Gastrocnemius medialis (tissue), 4 donors: ENCODE data around the gene ANO10. TPM values are rescaled to one million over a fixed set of nuclear protein-coding genes. Genes with fewer than 3 reads are reported as not detected.
A peak's percentile ranks its signal among the peaks of the same experiment; 100 is the strongest.

Experiments
- ATAC-seq, 2 donors: fragments of 150-250 bp; one replicate each; pipeline ENCODE4 v1.9.1; 2016
- DNase-seq, 2 donors: peaks; one replicate each; pipeline ENCODE4 v3.0.0-alpha.2; 2019
- H3K27ac ChIP-seq, 4 donors: fragments of 200-600 bp; sonication (generic); 1 replicate in 1 of 4; 2 replicates in 3 of 4; pipeline ENCODE4 v1.5.1; 2016 to 2018; ENCODE audit warnings: mild to moderate bottlenecking in 2 of 4, moderate library complexity in 1 of 4
- H3K27me3 ChIP-seq, 3 donors: fragments of 200-600 bp; sonication (generic) in 2 of 3; 1 replicate in 1 of 3; 2 replicates in 2 of 3; pipeline versions ENCODE4 v1.5.1 to v1.6.0; 2016 to 2019; ENCODE audit warnings: mild to moderate bottlenecking in 1 of 3, moderate library complexity in 1 of 3
- H3K36me3 ChIP-seq, 2 donors: fragments of 200-600 bp; sonication (generic) in 1 of 2; one replicate each; pipeline ENCODE4 v1.5.1; 2017 to 2018
- H3K4me1 ChIP-seq, 2 donors: fragments of 200-600 bp; sonication (generic) in 1 of 2; one replicate each; pipeline ENCODE4 v1.5.1; 2016 to 2017; ENCODE audit warnings: mild to moderate bottlenecking in 2 of 2
- H3K4me3 ChIP-seq, 4 donors: fragments of 200-600 bp; sonication (generic) in 3 of 4; 1 replicate in 1 of 4; 2 replicates in 3 of 4; pipeline ENCODE4 v1.5.1; 2016 to 2019; ENCODE audit warnings: mild to moderate bottlenecking in 2 of 4
- H3K9me3 ChIP-seq, 3 donors: fragments of 200-600 bp; sonication (generic) in 2 of 3; 1 replicate in 1 of 3; 2 replicates in 2 of 3; pipeline ENCODE4 v1.5.1; 2016 to 2019
- CTCF ChIP-seq, 5 experiments: fragments of 450-650 bp in 3 of 5; fragments of 200-600 bp in 2 of 5; sonication (generic) in 2 of 5; IDR thresholded peaks in 4 of 5; conservative IDR thresholded peaks in 1 of 5; 1 replicate in 4 of 5; 2 replicates in 1 of 5; pipeline ENCODE4 v1.5.1; 2016 to 2019; ENCODE audit warnings: antibody characterized with exemption in 5 of 5, mild to moderate bottlenecking in 3 of 5, moderate library complexity in 3 of 5
- POLR2A ChIP-seq, 2 donors: fragments of 450-650 bp; IDR thresholded peaks; one replicate each; pipeline ENCODE4 v1.6.1; 2017; ENCODE audit warnings: antibody characterized with exemption in 2 of 2, mild to moderate bottlenecking in 2 of 2, moderate library complexity in 2 of 2
- in situ Hi-C, 4 donors: fragments of 200-750 bp; cut with MboI; loops; one replicate each; pipeline versions ENCODE4 v1.15.0 to v1.8.0; 2017; ENCODE audit warnings: low sequenced_read_pairs in 4 of 4
- intact Hi-C: fragments of 100-400 bp; cut with DNase I; formaldehyde crosslinking; loops from one replicate; pipeline ENCODE4 v1.15.1; 2023; ENCODE audit warnings: low total_unique reads
- total RNA-seq, 4 donors: library from RNA; depleted of rRNA; stranded (reverse); fragments of >200 nt; gene quantifications; one replicate each; pipeline versions ENCODE4 v1.1.0 to v1.2.3, GENCODE V29; 2016

ANO10 gene
- total RNA-seq, 4 donors from 2014 or later: 6.9 to 8.1 (median 7.8) TPM

GRCh38 chr3:43413676-43414368, 208.0 kb downstream of the ANO10 start:
- no peak for TF ChIP-seq CTCF (IDR thresholded peaks at IDR 0.05 in 4 of 5, conservative IDR thresholded peaks at IDR 0.05 in 1 of 5)
- TF ChIP-seq POLR2A (IDR thresholded peaks at IDR 0.05): no peak
- peaks cover 0 to 14% of the 10 kb centered on the region in 2 donors for H3K4me1 ChIP-seq
- ATAC-seq (peak in 1 of 2 donors; percentile 48), DNase-seq (no peak)
- H3K4me3 ChIP-seq: no peak overlapping the region
- H3K27ac ChIP-seq: peak overlapping the region in 1 of 4 donors; percentile 64
- in situ Hi-C loops: no loop called here
- no peaks in the 10 kb centered on the region for H3K9me3 ChIP-seq
- no peaks in the 10 kb centered on the region for H3K36me3 ChIP-seq
- intact Hi-C loops: no loop called here
- no peaks in the 10 kb centered on the region for H3K27me3 ChIP-seq

GRCh38 chr3:43411429-43411828, 210.4 kb downstream of the ANO10 start:
- Histone ChIP-seq H3K27me3 (no peaks in the 10 kb centered on the region), H3K36me3 (no peaks in the 10 kb centered on the region), H3K4me1 (peaks cover 0 to 18% of the 10 kb centered on the region in 2 donors), H3K9me3 (no peaks in the 10 kb centered on the region), H3K27ac (no peak overlapping the region), H3K4me3 (no peak overlapping the region)
- in situ Hi-C loops: no loop called here
- DNase-seq: no peak
- TF ChIP-seq POLR2A (IDR thresholded peaks at IDR 0.05) (no peak), CTCF (IDR thresholded peaks at IDR 0.05 in 4 of 5, conservative IDR thresholded peaks at IDR 0.05 in 1 of 5) (no peak)
- no peak for ATAC-seq
- intact Hi-C loops: no loop called here

GRCh38 chr3:43410592-43410991, 211.2 kb downstream of the ANO10 start:
- no peaks in the 10 kb centered on the region for H3K27me3 ChIP-seq
- H3K36me3 ChIP-seq: no peaks in the 10 kb centered on the region
- TF ChIP-seq CTCF (IDR thresholded peaks at IDR 0.05 in 4 of 5, conservative IDR thresholded peaks at IDR 0.05 in 1 of 5) (no peak), POLR2A (IDR thresholded peaks at IDR 0.05) (no peak)
- H3K9me3 ChIP-seq: no peaks in the 10 kb centered on the region
- no peak for ATAC-seq
- no peak overlapping the region for H3K4me3 ChIP-seq
- no peak for DNase-seq
- in situ Hi-C loops: no loop called here
- intact Hi-C loops: no loop called here
- H3K4me1 ChIP-seq: peaks cover 3 to 23% of the 10 kb centered on the region in 2 donors
- no peak overlapping the region for H3K27ac ChIP-seq

- no peak overlapping the region for H3K4me3 ChIP-seq
- H3K36me3 ChIP-seq: no peaks in the 10 kb centered on the region
- H3K27ac ChIP-seq: no peak overlapping the region
- ATAC-seq (no peak), DNase-seq (no peak)
- H3K27me3 ChIP-seq: no peaks in the 10 kb centered on the region
- in situ Hi-C loops (no loop called here), intact Hi-C loops (no loop called here)
- H3K4me1 ChIP-seq: peaks cover 4 to 29% of the 10 kb centered on the region in 2 donors
- TF ChIP-seq POLR2A (IDR thresholded peaks at IDR 0.05) (no peak), CTCF (IDR thresholded peaks at IDR 0.05 in 4 of 5, conservative IDR thresholded peaks at IDR 0.05 in 1 of 5) (no peak)
- no peaks in the 10 kb centered on the region for H3K9me3 ChIP-seq
Observed at GRCh38 chr3:43409506-43409905, 212.3 kb downstream of the ANO10 start.
